HCEC 1CT (cell line): Measurements from ENCODE around the gene LHX4.

Experiments used
- DNase-seq: peaks from one replicate; pipeline ENCODE4 v3.0.0-alpha.2; 2017

The LHX4 gene

GRCh38 chr1:180312926-180313325, 82.9 kb downstream of the LHX4 start:
- DNase-seq, result peak; percentile 9

GRCh38 chr1:180327089-180327488, 97.0 kb downstream of the LHX4 start:
- no peak for DNase-seq
